ENCODE results near the gene FRY.
"Not testable (repeated sequence)": the region's sequence is repeated elsewhere in the genome, so short reads cannot be mapped to it uniquely, and the experiment has no call there.

- not testable (repeated sequence) for TF ChIP-seq CTCF, POLR2A (IDR thresholded peaks at IDR 0.05)
Measured at GRCh38 chr13:31994367-31994766, 37.2 kb upstream of the FRY start.

Measured in heart left ventricle (tissue), 13 donors.